ENCODE measurements around the gene PMS2. TPM values are rescaled to one million over a fixed set of nuclear protein-coding genes. Genes with fewer than 3 reads are reported as not detected.
"Not testable (repeated sequence)": the region's sequence is repeated elsewhere in the genome, so short reads cannot be mapped to it uniquely, and the experiment has no call there.

Gene PMS2
- polyA plus RNA-seq, 1 donor = 10.2 TPM

- WGBS (ENCODE audit: insufficient coverage, low lambda C conversion rate) = no CpG with 5 or more reads among the region's 8 CpGs
- DNase-seq; H3K4me3 ChIP-seq (ENCODE audit: low read length); H3K9me3 ChIP-seq (ENCODE audit: control insufficient read depth, low read depth, low read length); H3K36me3 ChIP-seq (ENCODE audit: control insufficient read depth, insufficient read depth, low read length); H3K27me3 ChIP-seq (ENCODE audit: control insufficient read depth, insufficient read depth, low read length); H3K27ac ChIP-seq (ENCODE audit: low read length); H3K4me1 ChIP-seq (ENCODE audit: control insufficient read depth, insufficient read depth, low read length): not testable (repeated sequence)
Measured at GRCh38 chr7:5973580-5973979, 35.3 kb downstream of the PMS2 start.

- DNase-seq = peak in 1 of 2 donors; percentile 2
- H3K4me1 ChIP-seq (ENCODE audit: control insufficient read depth, insufficient read depth, low read length); H3K36me3 ChIP-seq (ENCODE audit: control insufficient read depth, insufficient read depth, low read length); H3K4me3 ChIP-seq (ENCODE audit: low read length); H3K27ac ChIP-seq (ENCODE audit: low read length); H3K9me3 ChIP-seq (ENCODE audit: control insufficient read depth, low read depth, low read length); H3K27me3 ChIP-seq (ENCODE audit: control insufficient read depth, insufficient read depth, low read length): not testable (repeated sequence)
- no CpG with 5 or more reads among the region's 43 CpGs for WGBS (ENCODE audit: insufficient coverage, low lambda C conversion rate)
Measured at GRCh38 chr7:5970347-5970911, 38.4 kb downstream of the PMS2 start, which contains the start of gene RSPH10B. Gene RSPH10B (minus strand): TSS chr7:5970689. CDS start chr7:5967116, 3,573 bp downstream.

DNA sequence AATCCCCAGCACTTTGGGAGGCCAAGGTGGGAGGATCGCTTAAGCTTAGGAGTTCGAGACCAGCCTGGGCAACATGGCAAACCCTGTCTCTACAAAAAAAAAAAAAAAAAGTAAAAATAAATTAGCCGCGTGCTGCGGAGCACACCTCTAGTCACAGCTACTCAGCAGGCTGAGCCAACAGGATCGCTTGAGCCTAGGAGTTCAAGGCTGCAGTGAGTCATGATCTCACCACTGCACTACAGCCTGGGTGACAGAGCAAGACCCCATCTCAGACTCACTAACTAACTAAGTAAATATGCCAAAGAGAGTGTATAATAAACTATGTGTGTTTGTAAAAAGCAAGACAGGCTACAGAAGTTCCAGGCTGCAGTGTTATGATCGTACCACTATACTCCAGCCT, 45.0 kb downstream of the PMS2 start:
- not testable (repeated sequence) for H3K9me3 ChIP-seq (ENCODE audit: control insufficient read depth, low read depth, low read length); H3K4me1 ChIP-seq (ENCODE audit: control insufficient read depth, insufficient read depth, low read length); H3K27me3 ChIP-seq (ENCODE audit: control insufficient read depth, insufficient read depth, low read length); H3K4me3 ChIP-seq (ENCODE audit: low read length); H3K36me3 ChIP-seq (ENCODE audit: control insufficient read depth, insufficient read depth, low read length); DNase-seq; H3K27ac ChIP-seq (ENCODE audit: low read length)
- no CpG with 5 or more reads among the region's 7 CpGs for WGBS (ENCODE audit: insufficient coverage, low lambda C conversion rate)

DNA sequence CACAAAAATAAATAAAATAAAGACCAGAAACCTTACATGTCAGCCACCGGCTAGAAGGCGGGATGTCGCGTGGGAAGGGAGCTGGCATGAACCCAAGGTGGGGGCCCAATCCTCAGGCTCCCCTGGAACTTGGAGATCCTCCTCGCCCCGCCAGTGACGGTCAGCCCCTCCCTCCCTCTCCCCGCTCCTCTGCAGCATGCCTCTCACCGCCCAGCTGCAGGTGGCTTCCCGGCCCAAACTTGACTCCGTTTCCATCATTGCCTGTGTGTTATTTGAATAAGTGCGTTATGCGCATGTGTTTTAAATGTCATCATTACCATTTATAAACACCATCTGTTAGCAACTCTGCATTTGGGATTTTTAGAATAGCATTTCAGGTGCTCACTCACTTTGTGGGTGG, 45.6 kb downstream of the PMS2 start:
- not testable (repeated sequence) for H3K9me3 ChIP-seq (ENCODE audit: control insufficient read depth, low read depth, low read length); H3K36me3 ChIP-seq (ENCODE audit: control insufficient read depth, insufficient read depth, low read length); H3K4me3 ChIP-seq (ENCODE audit: low read length); DNase-seq; H3K27me3 ChIP-seq (ENCODE audit: control insufficient read depth, insufficient read depth, low read length); H3K4me1 ChIP-seq (ENCODE audit: control insufficient read depth, insufficient read depth, low read length); H3K27ac ChIP-seq (ENCODE audit: low read length)
- no CpG with 5 or more reads among the region's 13 CpGs for WGBS (ENCODE audit: insufficient coverage, low lambda C conversion rate)

GRCh38 chr7:5934945-5935450, 73.9 kb downstream of the PMS2 start:
- DNase-seq; H3K27me3 ChIP-seq (ENCODE audit: control insufficient read depth, insufficient read depth, low read length); H3K4me3 ChIP-seq (ENCODE audit: low read length); H3K9me3 ChIP-seq (ENCODE audit: control insufficient read depth, low read depth, low read length); H3K36me3 ChIP-seq (ENCODE audit: control insufficient read depth, insufficient read depth, low read length); H3K4me1 ChIP-seq (ENCODE audit: control insufficient read depth, insufficient read depth, low read length); H3K27ac ChIP-seq (ENCODE audit: low read length): not testable (repeated sequence)
- WGBS (ENCODE audit: insufficient coverage, low lambda C conversion rate) = no CpG with 5 or more reads among the region's 17 CpGs

DNA sequence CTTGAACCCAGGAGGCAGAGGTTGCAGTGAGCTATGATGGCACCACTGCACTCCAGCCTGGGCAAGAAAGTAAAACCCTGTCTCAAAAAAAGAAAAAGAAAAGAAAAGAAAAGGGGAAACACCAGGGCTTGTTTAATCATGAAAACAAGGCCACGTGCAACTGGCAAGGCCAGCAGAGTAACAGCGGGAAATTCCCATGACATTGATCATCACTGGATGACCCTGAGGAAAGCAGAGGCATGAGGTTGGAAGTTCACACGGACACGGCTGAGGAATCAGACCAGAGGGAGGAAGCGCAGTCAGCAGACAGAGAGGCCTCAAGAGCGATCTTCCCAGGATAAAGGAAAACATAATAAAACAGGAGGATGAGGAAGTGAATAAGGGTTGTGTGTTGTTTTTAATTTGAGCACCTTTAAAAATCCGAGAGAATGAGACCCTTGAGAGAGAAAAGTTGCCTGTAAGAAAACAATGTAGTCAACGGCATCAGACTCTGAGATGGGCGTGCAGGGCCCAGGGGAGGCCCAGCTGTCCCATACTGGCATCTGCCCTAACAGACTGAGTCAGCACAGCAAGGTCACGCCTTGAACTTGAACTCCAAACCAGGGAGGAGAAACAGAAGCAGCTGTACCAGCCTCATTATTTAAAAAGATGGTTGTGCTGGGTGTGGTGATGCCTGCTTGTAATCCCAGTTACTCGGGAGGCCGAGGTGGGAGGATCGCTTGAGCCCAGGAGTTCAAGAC, 76.8 kb downstream of the PMS2 start:
- not testable (repeated sequence) for H3K4me1 ChIP-seq (ENCODE audit: control insufficient read depth, insufficient read depth, low read length); H3K27me3 ChIP-seq (ENCODE audit: control insufficient read depth, insufficient read depth, low read length); H3K27ac ChIP-seq (ENCODE audit: low read length); H3K4me3 ChIP-seq (ENCODE audit: low read length); H3K9me3 ChIP-seq (ENCODE audit: control insufficient read depth, low read depth, low read length); H3K36me3 ChIP-seq (ENCODE audit: control insufficient read depth, insufficient read depth, low read length)
- peak in 1 of 2 donors; percentile 0 for DNase-seq
- no CpG with 5 or more reads among the region's 13 CpGs for WGBS (ENCODE audit: insufficient coverage, low lambda C conversion rate)

DNA sequence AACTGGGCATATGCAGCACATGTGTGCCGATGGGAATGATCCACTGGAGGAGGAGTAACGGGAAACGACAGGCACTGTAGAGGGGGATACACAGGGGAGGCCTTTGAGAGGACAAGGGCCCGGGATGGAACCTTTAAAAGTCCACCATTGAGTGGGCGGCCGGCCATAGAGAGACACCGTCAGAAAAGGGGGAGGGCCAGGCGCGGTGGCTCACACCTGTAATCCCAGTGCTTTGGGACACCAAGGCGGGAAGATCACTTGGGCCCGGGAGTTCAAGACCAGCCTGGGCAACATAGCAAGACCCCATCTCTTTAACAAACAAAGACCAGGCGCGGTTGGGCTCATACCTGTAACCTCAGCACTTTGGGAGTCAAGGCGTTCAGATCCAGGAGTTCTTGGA, 77.6 kb downstream of the PMS2 start:
- not testable (repeated sequence) for H3K36me3 ChIP-seq (ENCODE audit: control insufficient read depth, insufficient read depth, low read length); H3K27ac ChIP-seq (ENCODE audit: low read length); DNase-seq; H3K27me3 ChIP-seq (ENCODE audit: control insufficient read depth, insufficient read depth, low read length); H3K9me3 ChIP-seq (ENCODE audit: control insufficient read depth, low read depth, low read length); H3K4me3 ChIP-seq (ENCODE audit: low read length); H3K4me1 ChIP-seq (ENCODE audit: control insufficient read depth, insufficient read depth, low read length)
- WGBS (ENCODE audit: insufficient coverage, low lambda C conversion rate) = no CpG with 5 or more reads among the region's 14 CpGs

DNA sequence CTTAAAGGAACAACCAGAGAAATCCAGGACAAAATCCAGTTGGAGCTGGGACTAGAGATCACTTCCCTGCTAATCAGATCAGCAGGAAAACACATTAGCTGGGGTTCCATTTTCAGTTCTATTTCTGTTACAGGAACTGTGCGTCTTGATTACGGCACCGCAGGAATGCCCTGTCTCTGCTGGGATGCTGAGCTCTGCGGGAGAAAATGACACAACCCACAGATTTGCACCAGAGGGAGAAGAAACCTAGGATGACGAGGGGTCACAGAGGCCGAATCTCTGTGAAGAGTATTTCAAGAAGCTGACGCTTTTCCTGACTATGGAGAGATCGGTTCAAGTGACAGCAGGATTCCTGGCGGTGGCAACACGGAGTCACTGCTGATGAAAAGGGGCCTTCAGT, 78.6 kb downstream of the PMS2 start:
- not testable (repeated sequence) for H3K36me3 ChIP-seq (ENCODE audit: control insufficient read depth, insufficient read depth, low read length)
- no CpG with 5 or more reads among the region's 10 CpGs for WGBS (ENCODE audit: insufficient coverage, low lambda C conversion rate)

DNA sequence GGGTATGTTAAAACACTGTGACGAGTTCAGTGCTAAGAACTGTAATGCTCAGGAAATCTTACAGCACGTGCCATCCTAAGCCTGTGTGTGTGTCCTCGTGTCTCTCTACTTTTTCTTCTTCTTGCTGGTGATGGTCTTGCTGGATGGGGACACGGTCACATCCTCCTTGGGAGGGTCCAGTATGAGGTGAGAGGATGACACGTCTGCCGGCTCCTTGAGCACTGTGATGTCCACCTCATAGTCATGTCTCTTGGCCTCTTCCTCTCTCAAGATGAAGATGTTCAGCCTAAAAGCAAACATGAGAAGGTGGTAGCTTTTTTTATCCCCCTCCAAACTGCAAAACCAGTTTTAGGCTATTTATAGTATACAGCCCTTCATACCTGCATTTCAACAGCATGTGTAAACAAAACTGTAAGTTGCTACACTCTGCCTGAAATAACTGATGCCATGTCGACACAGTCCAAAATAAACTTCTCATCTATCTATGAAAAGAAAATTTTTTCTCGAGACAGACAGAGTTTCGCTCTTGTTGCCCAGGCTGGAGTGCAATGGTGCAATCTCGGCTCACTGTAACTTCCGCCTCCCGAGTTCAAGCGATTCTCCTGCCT, 82.5 kb downstream of the PMS2 start:
- not testable (repeated sequence) for H3K9me3 ChIP-seq (ENCODE audit: control insufficient read depth, low read depth, low read length); H3K4me3 ChIP-seq (ENCODE audit: low read length); H3K27ac ChIP-seq (ENCODE audit: low read length); H3K36me3 ChIP-seq (ENCODE audit: control insufficient read depth, insufficient read depth, low read length); DNase-seq; H3K4me1 ChIP-seq (ENCODE audit: control insufficient read depth, insufficient read depth, low read length); H3K27me3 ChIP-seq (ENCODE audit: control insufficient read depth, insufficient read depth, low read length)
- WGBS (ENCODE audit: insufficient coverage, low lambda C conversion rate) = no CpG with 5 or more reads among the region's 13 CpGs

More for the DNA sequence above, 78.6 kb downstream of the PMS2 start:
- not testable (repeated sequence) for H3K27me3 ChIP-seq (ENCODE audit: control insufficient read depth, insufficient read depth, low read length); H3K27ac ChIP-seq (ENCODE audit: low read length); H3K4me1 ChIP-seq (ENCODE audit: control insufficient read depth, insufficient read depth, low read length); H3K4me3 ChIP-seq (ENCODE audit: low read length); DNase-seq; H3K9me3 ChIP-seq (ENCODE audit: control insufficient read depth, low read depth, low read length)

DNA sequence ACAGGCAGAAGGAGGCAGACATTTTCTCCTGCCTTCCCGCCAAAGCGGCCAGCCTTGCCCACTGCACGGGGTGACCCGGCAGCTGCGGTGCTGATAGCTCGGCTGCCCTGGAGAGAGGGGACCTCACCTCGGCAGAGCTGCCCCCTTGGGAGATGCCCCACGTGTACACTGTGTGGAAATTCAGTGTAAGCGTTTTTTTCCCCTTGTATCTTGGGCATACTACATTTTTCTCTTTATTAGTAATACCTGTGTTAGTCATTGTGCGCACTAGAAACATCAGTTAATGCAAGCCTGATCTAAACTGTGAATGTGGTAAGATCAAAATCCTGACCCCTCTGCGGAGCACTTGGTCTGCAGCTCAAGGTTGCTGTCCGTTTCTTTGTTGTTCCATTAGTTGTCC, 84.2 kb downstream of the PMS2 start:
- WGBS (ENCODE audit: insufficient coverage, low lambda C conversion rate) = no CpG with 5 or more reads among the region's 12 CpGs
- not testable (repeated sequence) for H3K4me1 ChIP-seq (ENCODE audit: control insufficient read depth, insufficient read depth, low read length); H3K4me3 ChIP-seq (ENCODE audit: low read length); H3K36me3 ChIP-seq (ENCODE audit: control insufficient read depth, insufficient read depth, low read length); DNase-seq; H3K27ac ChIP-seq (ENCODE audit: low read length); H3K9me3 ChIP-seq (ENCODE audit: control insufficient read depth, low read depth, low read length); H3K27me3 ChIP-seq (ENCODE audit: control insufficient read depth, insufficient read depth, low read length)

Measured in large intestine (tissue), 3 donors.